ENCODE measurements around the gene HDGFL3. TPM values are rescaled to one million over a fixed set of nuclear protein-coding genes. Genes with fewer than 3 reads are reported as not detected.

Gene HDGFL3
- 10 to 100 TPM in 2 of 4 donors, 1 to 10 TPM in 2; 3.7 to 47.7 (median 17.1) TPM for total RNA-seq

- Histone ChIP-seq H3K36me3 (no peaks in the 10 kb centered on the region), H3K4me3 (peak within 1 kb of the TSS; percentile 59 to 93 (median 87)), H3K9me3 (no peaks in the 10 kb centered on the region), H3K27me3 (peaks cover 0 to 20% (median 0%) of the 10 kb centered on the region in 4 donors), H3K4me1 (peaks cover 8 to 42% (median 8%) of the 10 kb centered on the region in 3 donors), H3K27ac (peak within 1 kb of the TSS; percentile 84 to 95 (median 87))
- no peak for DNase-seq
- whole genome bisulfite sequencing, 2 donors: 0% methylated on average over 15 to 31 of the region's 94 CpGs
- TF ChIP-seq POLR2A (IDR thresholded peaks at IDR 0.05) (peak in 1 of 4 donors; percentile 40), CTCF (IDR thresholded peaks at IDR 0.05) (no peak)
- intact Hi-C loops (cut with DNase I): loop anchor here (5.0 kb wide), 1 partner anchor 196 kb away; the partner anchor contains the start of gene C15orf40
These were observed at the start of gene HDGFL3 for GRCh38 chr15:83207660-83208366. HDGFL3 (minus strand) TSS chr15:83207823; CDS start chr15:83207414, 409 bp downstream.

- H3K36me3 ChIP-seq: peaks cover 0 to 8% (median 0%) of the 10 kb centered on the region in 3 donors
- H3K27ac ChIP-seq: no peak overlapping the region
- peaks cover 0 to 41% (median 0%) of the 10 kb centered on the region in 4 donors for H3K27me3 ChIP-seq
- H3K4me1 ChIP-seq: peaks cover 0 to 7% (median 3%) of the 10 kb centered on the region in 3 donors
- intact Hi-C loops (cut with DNase I): loop anchor here (5.0 kb wide), 1 partner anchor 187 kb away; no protein-coding TSS in a partner anchor
- DNase-seq: no peak
- no peak for TF ChIP-seq CTCF (IDR thresholded peaks at IDR 0.05)
- TF ChIP-seq POLR2A (IDR thresholded peaks at IDR 0.05): no peak
- H3K9me3 ChIP-seq: no peaks in the 10 kb centered on the region
- no peak overlapping the region for H3K4me3 ChIP-seq
These were observed 43.2 kb upstream of the HDGFL3 start for GRCh38 chr15:83250781-83251180.

DNA sequence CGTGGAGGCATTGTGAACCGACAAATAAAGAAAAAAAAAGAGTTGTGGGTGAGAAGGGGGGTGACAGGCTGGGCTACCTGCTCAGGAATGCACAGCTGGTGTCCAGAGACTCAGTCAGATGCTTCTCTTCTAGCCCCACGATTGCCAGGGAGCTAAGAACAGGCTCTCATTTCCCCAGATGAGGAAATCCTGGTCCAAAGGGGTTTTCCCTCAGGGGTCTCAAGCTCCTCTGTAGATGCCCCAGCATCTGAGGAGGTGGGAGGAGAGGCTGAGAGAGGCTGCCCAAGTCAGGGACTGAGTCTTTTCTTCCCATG is 41.4 kb upstream of the HDGFL3 start:
- WGBS, 2 donors: 26 to 31% methylated on average over 3 of the region's 3 CpGs

DNA sequence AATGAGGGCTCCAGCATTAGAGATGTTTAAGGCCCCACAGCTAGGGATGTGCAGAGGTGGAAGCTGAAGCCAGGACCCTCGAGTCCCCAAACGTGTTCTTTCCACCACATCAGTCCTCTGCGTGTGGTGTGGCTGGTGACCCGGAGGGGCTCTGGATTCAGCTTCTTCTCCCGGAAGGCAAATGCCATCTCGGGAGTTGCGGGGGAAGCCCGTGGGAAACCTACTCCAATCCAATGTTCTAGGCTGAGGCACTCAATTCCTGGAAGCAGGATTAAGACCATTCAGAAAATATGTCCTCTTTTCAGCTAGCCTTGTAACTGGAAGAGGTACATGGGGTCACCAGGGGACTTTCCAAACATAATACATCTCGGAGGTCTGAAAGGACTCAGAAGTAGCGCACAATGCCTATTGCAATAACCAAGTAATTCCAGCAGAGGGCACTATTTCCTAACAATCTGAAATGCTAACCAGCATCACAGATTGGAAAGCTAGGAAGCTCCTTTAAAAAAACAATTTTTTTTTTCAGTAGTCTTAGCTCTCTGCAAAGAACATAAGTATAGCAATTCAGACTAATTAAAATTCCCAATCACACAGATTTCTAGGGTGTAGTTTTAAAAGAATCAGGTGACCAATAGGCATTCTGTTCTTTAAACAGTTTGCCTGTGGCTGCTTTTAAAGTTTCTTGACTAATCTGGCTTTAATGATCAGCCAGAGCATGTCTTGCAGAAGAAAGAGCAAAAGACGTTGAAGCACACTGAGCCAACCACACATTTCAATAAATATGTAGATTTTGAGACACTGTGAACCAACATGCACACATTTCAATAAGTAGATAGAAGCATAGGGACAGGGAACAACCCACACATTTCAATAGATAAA is 40.8 kb upstream of the HDGFL3 start:
- intact Hi-C loops (cut with DNase I): loop anchor here (10.0 kb wide), 1 partner anchor 306 kb away; no protein-coding TSS in a partner anchor
- no peak overlapping the region for H3K27ac ChIP-seq
- H3K4me3 ChIP-seq: no peak overlapping the region
- peaks cover 0 to 7% (median 3%) of the 10 kb centered on the region in 3 donors for H3K4me1 ChIP-seq
- WGBS, 2 donors: 18 to 37% methylated on average over 10 of the region's 11 CpGs
- H3K36me3 ChIP-seq: no peaks in the 10 kb centered on the region
- no peaks in the 10 kb centered on the region for H3K9me3 ChIP-seq
- DNase-seq: no peak
- TF ChIP-seq CTCF (IDR thresholded peaks at IDR 0.05) (peak; percentile 60 to 97 (median 94)), POLR2A (IDR thresholded peaks at IDR 0.05) (no peak)
- peaks cover 0 to 57% (median 0%) of the 10 kb centered on the region in 4 donors for H3K27me3 ChIP-seq

More for the DNA sequence above, 41.4 kb upstream of the HDGFL3 start:
- TF ChIP-seq CTCF (IDR thresholded peaks at IDR 0.05): no peak
- TF ChIP-seq POLR2A (IDR thresholded peaks at IDR 0.05): no peak
- intact Hi-C loops (cut with DNase I): loop anchor here (10.0 kb wide), 1 partner anchor 306 kb away; no protein-coding TSS in a partner anchor
- no peak overlapping the region for H3K27ac ChIP-seq
- H3K4me3 ChIP-seq: no peak overlapping the region
- no peak for DNase-seq
- no peaks in the 10 kb centered on the region for H3K36me3 ChIP-seq
- no peaks in the 10 kb centered on the region for H3K9me3 ChIP-seq
- peaks cover 0 to 52% (median 0%) of the 10 kb centered on the region in 4 donors for H3K27me3 ChIP-seq
- H3K4me1 ChIP-seq: peaks cover 0 to 7% (median 3%) of the 10 kb centered on the region in 3 donors

Data from esophagus squamous epithelium (tissue), 5 donors.